HCT116 (cell line): ENCODE results near the gene RCAN2.

ENCODE experiments used
- CTCF ChIP-seq, 3 experiments: fragments of 200-600 bp in 1 of 3; sonication (generic) in 1 of 3; IDR thresholded peaks in 2 of 3; conservative IDR thresholded peaks in 1 of 3; 2 replicates each; pipeline ENCODE4 v1.5.1; 2012 to 2017; ENCODE audit warnings: low read depth in 2 of 3, low read length in 2 of 3, antibody characterized with exemption in 1 of 3, borderline replicate concordance in 1 of 3, control low read depth in 1 of 3, mild to moderate bottlenecking in 1 of 3, mixed read lengths in 1 of 3, mixed run types in 1 of 3, moderate library complexity in 1 of 3; ENCODE audit not compliant: insufficient read depth in 1 of 3
- EZH2 ChIP-seq: fragments of 200-600 bp; sonication (generic); IDR thresholded peaks from 2 replicates; pipeline ENCODE4 v1.6.1; 2017; ENCODE audit warnings: antibody characterized with exemption, mixed run types
- POLR2A ChIP-seq: IDR thresholded peaks from 2 replicates; pipeline ENCODE4 v1.7.0; 2011; ENCODE audit warnings: borderline replicate concordance; ENCODE audit not compliant: insufficient read depth, insufficient read length; ENCODE audit errors: extremely low read depth
- REST ChIP-seq: IDR thresholded peaks from 2 replicates; pipeline ENCODE4 v1.6.1; 2012; ENCODE audit warnings: low read depth
- SP1 ChIP-seq: IDR thresholded peaks from 2 replicates; pipeline ENCODE4 v1.6.1; 2012; ENCODE audit warnings: low read depth
- YY1 ChIP-seq: IDR thresholded peaks from 2 replicates; pipeline ENCODE4 v1.6.1; 2011; ENCODE audit warnings: low read length, low read depth, moderate library complexity, mild to moderate bottlenecking; ENCODE audit not compliant: insufficient replicate concordance; ENCODE audit errors: extremely low read depth
- TF ChIP-seq, protein P1 (sequence below): IDR thresholded peaks from 2 replicates; pipeline ENCODE4 v1.6.1; 2012

GRCh38 chr6:46289898-46290297 lies 201.4 kb downstream of the RCAN2 start:
- no peak for TF ChIP-seq CTCF (IDR thresholded peaks at IDR 0.05 in 2 of 3, conservative IDR thresholded peaks at IDR 0.05 in 1 of 3; ENCODE audit: borderline replicate concordance in 1 of 3, insufficient read depth in 1 of 3, low read depth in 2 of 3, low read length in 2 of 3)
- no peak for TF ChIP-seq POLR2A
- no peak for TF ChIP-seq SP1
- TF ChIP-seq EZH2, result no peak
- TF ChIP-seq REST, result no peak
- TF ChIP-seq, protein P1, sequence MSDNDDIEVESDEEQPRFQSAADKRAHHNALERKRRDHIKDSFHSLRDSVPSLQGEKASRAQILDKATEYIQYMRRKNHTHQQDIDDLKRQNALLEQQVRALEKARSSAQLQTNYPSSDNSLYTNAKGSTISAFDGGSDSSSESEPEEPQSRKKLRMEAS, result no peak
- no peak for TF ChIP-seq YY1
